GM12878 (cell line): ENCODE measurements around the gene OR52M1. TPM values are rescaled to one million over a fixed set of nuclear protein-coding genes. Genes with fewer than 3 reads are reported as not detected.

Source experiments
- ATAC-seq: fragments of 200-7000 bp; cut with Tn5 transposase; 3 replicates; pipeline ENCODE4 v1.9.1; 2020; ENCODE audit warnings: mild to moderate bottlenecking, moderate library complexity
- BruUV-seq: library from RNA; stranded (reverse); fragments of 400-500 nt; replicated peaks from 2 replicates; lab custom pipeline; 2021; lab: Mats Ljungman, UMichigan
- CTCF ChIA-PET: fragments of 300-600 bp; sonication (Branson Sonifier 250); formaldehyde crosslinking; extraction: SDS; loops from one replicate; lab custom pipeline; 2021; ENCODE audit warnings: inconsistent platforms; lab: Yijun Ruan, JAX
- POLR2A ChIA-PET: fragments of 350-600 bp; formaldehyde crosslinking; extraction: SDS; loops from one replicate; lab custom pipeline; 2021; ENCODE audit warnings: inconsistent platforms; lab: Charles Lee
- RAD21 ChIA-PET: fragments of 300-600 bp; sonication (Branson Sonifier 250); formaldehyde crosslinking; loops from one replicate; lab custom pipeline; 2023; ENCODE audit warnings: antibody characterized with exemption; ENCODE audit not compliant: unreplicated experiment; lab: Charles Lee
- SMC1A ChIA-PET: fragments of 300-600 bp; sonication (Branson Sonifier 250); formaldehyde crosslinking; loops from one replicate; lab custom pipeline; 2023; ENCODE audit not compliant: unreplicated experiment, uncharacterized antibody; lab: Charles Lee
- DNase-seq: peaks from one replicate; pipeline ENCODE4 v3.0.0-alpha.2; 2011; ENCODE audit warnings: low read depth, low spot score
- FAIRE-seq: peaks from 3 replicates; lab custom pipeline; 2011; peaks lifted over from hg19 to GRCh38; lab: Jason Lieb, UNC
- H2AFZ ChIP-seq: 2 replicates; pipeline ENCODE4 v1.6.0; 2011; ENCODE audit warnings: low read depth, low read length, control low read depth; ENCODE audit not compliant: control insufficient read depth
- H3K27ac ChIP-seq: 2 replicates; pipeline ENCODE4 v1.5.1; 2011; ENCODE audit warnings: control low read depth; ENCODE audit not compliant: control insufficient read depth, insufficient read depth
- H3K27me3 ChIP-seq, 2 experiments: replicated peaks in 1 of 2; 2 replicates each; pipeline versions ENCODE4 v1.6.0 to v1.6.1; 2011; ENCODE audit warnings: low read length in 1 of 2; ENCODE audit not compliant: control insufficient read depth in 2 of 2, insufficient read depth in 2 of 2
- H3K36me3 ChIP-seq, 2 experiments: 2 replicates each; pipeline ENCODE4 v1.5.1; 2011; ENCODE audit warnings: low read length in 1 of 2; ENCODE audit not compliant: control insufficient read depth in 2 of 2, insufficient read depth in 2 of 2
- H3K4me1 ChIP-seq: 2 replicates; pipeline ENCODE4 v1.6.1; 2011; ENCODE audit warnings: mild to moderate bottlenecking, low read length, moderate library complexity, mixed read lengths; ENCODE audit not compliant: control insufficient read depth, insufficient read depth
- H3K4me2 ChIP-seq: 2 replicates; pipeline ENCODE4 v1.6.0; 2011; ENCODE audit warnings: control low read depth; ENCODE audit not compliant: control insufficient read depth, insufficient read depth
- H3K4me3 ChIP-seq: fragments of 200-600 bp; sonication (generic); 2 replicates; pipeline ENCODE4 v1.5.1; 2016
- H3K79me2 ChIP-seq: 2 replicates; pipeline ENCODE4 v1.6.0; 2011; ENCODE audit warnings: low read length; ENCODE audit not compliant: control insufficient read depth, insufficient read depth
- H3K9ac ChIP-seq: 2 replicates; pipeline ENCODE4 v1.8.0; 2011; ENCODE audit warnings: low read length, control low read depth, mixed read lengths; ENCODE audit not compliant: control insufficient read depth, insufficient read depth
- H3K9me3 ChIP-seq: replicated peaks from 3 replicates; pipeline ENCODE4 v1.5.1; 2011; ENCODE audit warnings: mild to moderate bottlenecking, low read length; ENCODE audit not compliant: control insufficient read depth, insufficient read depth
- H4K20me1 ChIP-seq: 2 replicates; pipeline ENCODE4 v1.6.0; 2011; ENCODE audit not compliant: control insufficient read depth, insufficient read depth
- CBFB ChIP-seq: IDR thresholded peaks from 2 replicates; pipeline ENCODE4 v1.6.1; 2016; ENCODE audit warnings: antibody characterized with exemption, low read depth
- CBX5 ChIP-seq: sonication (generic); IDR thresholded peaks from 2 replicates; pipeline ENCODE4 v1.6.1; 2016; ENCODE audit warnings: low read depth, moderate library complexity, mild to moderate bottlenecking, inconsistent platforms
- DPF2 ChIP-seq: fragments of 450-650 bp; IDR thresholded peaks from 2 replicates; pipeline ENCODE4 v1.6.1; 2017; ENCODE audit warnings: mild to moderate bottlenecking
- ELK1 ChIP-seq: IDR thresholded peaks from 2 replicates; pipeline ENCODE4 v1.6.1; 2012; ENCODE audit warnings: low read depth, low read length, improper control_type of control experiment
- FOXM1 ChIP-seq: IDR thresholded peaks from 2 replicates; pipeline ENCODE4 v1.6.1; 2012; ENCODE audit warnings: low read depth, mild to moderate bottlenecking, inconsistent platforms, low read length, moderate library complexity
- NFYB ChIP-seq: IDR thresholded peaks from 2 replicates; pipeline ENCODE4 v1.6.1; 2011; ENCODE audit warnings: low read depth, mild to moderate bottlenecking, low read length, improper control_type of control experiment, moderate library complexity; ENCODE audit not compliant: insufficient read depth
- RAD21 ChIP-seq: IDR thresholded peaks from 2 replicates; pipeline ENCODE4 v1.6.1; 2011; ENCODE audit warnings: mild to moderate bottlenecking, low read depth, low read length, moderate library complexity; ENCODE audit not compliant: insufficient read depth
- RAD51 ChIP-seq: fragments of 450-650 bp; IDR thresholded peaks from 2 replicates; pipeline ENCODE4 v1.6.1; 2016; ENCODE audit warnings: moderate library complexity, mild to moderate bottlenecking, inconsistent platforms
- TCF12 ChIP-seq: IDR thresholded peaks from 2 replicates; pipeline ENCODE4 v1.6.1; 2011; ENCODE audit warnings: low read depth, mild to moderate bottlenecking, low read length
- ZNF217 ChIP-seq: fragments of 450-650 bp; IDR thresholded peaks from 2 replicates; pipeline ENCODE4 v1.6.1; 2017; ENCODE audit warnings: antibody characterized with exemption, mild to moderate bottlenecking
- ZNF592 ChIP-seq: fragments of 450-650 bp; IDR thresholded peaks from 2 replicates; pipeline ENCODE4 v1.6.1; 2017; ENCODE audit warnings: mild to moderate bottlenecking, moderate library complexity
- WGBS: methylation state at CpG from one replicate; pipeline ENCODE4 v1.1.6; 2016; ENCODE audit warnings: low lambda C conversion rate; ENCODE audit not compliant: insufficient replicate concordance, insufficient coverage; ENCODE audit errors: missing lambda C conversion rate; 5-methylcytosine and 5-hydroxymethylcytosine counted together
- in situ Hi-C: fragments of 300-500 bp; cut with MboI; formaldehyde crosslinking; loops from 9 replicates; pipeline ENCODE4 v1.14.3; 2018; ENCODE audit warnings: mixed read lengths
- intact Hi-C: fragments of 100-400 bp; cut with micrococcal nuclease; formaldehyde crosslinking; loops from one replicate; pipeline ENCODE4 v1.14.2; 2022; ENCODE audit not compliant: unreplicated experiment
- polyA plus RNA-seq, 11 experiments: library from polyadenylated mRNA; depleted of rRNA in 4 of 11; unstranded in 6 of 11; stranded (reverse) in 5 of 11; fragments of >200 nt; fragmentation: Nextera tagmentation in 4 of 11; fragmentation: Illumina TruSeq in 1 of 11; extraction: Ambion mirVana in 4 of 11; extraction: Trizol in 1 of 11; gene quantifications; 1 replicate in 1 of 11; 2 replicates in 10 of 11; pipeline versions ENCODE4 v1.2.1 to v1.2.3, GENCODE V29; 2011 to 2016; ENCODE audit warnings: inconsistent platforms in 2 of 11, missing spikeins in 2 of 11, low read depth in 1 of 11
- total RNA-seq, 4 experiments: library from RNA; depleted of rRNA in 3 of 4; stranded (reverse); fragments of >200 nt in 3 of 4; fragmentation: Illumina TruSeq in 1 of 4; extraction: Trizol in 1 of 4; gene quantifications; 2 replicates each; pipeline versions ENCODE4 v1.2.1 to v1.2.3, GENCODE V29; 2013 to 2021

The OR52M1 gene
- total and polyA plus RNA-seq, 10 of the 15 experiments (the other 5 are each of a cell fraction or from before 2014, with no cell fraction given) = not detected

GRCh38 chr11:4546878-4547277, 1.9 kb downstream of the OR52M1 start:
- FAIRE-seq = no peak
- BruUV-seq = no TSS peak
- no peak for ATAC-seq
- Histone ChIP-seq H3K9me3 (no peaks in the 10 kb centered on the region), H3K9ac (no peak overlapping the region), H3K4me3 (no peak overlapping the region), H3K4me2 (no peak overlapping the region), H3K4me1 (no peaks in the 10 kb centered on the region), H3K36me3 (no peaks in the 10 kb centered on the region), H4K20me1 (no peaks in the 10 kb centered on the region), H2AFZ (no peak overlapping the region), H3K79me2 (no peaks in the 10 kb centered on the region), H3K27me3 (no peaks in the 10 kb centered on the region; a peak in 2 of 4 replicates), H3K27ac (no peak overlapping the region)
- TF ChIP-seq RAD51 = no peak
- TF ChIP-seq ZNF217 = no peak
- TF ChIP-seq CBFB = no peak
- no peak for TF ChIP-seq DPF2
- TF ChIP-seq CBX5 = no peak
- TF ChIP-seq TCF12 = no peak
- TF ChIP-seq RAD21 = no peak
- no peak for TF ChIP-seq ELK1
- no peak for TF ChIP-seq ZNF592
- no peak for TF ChIP-seq NFYB
- TF ChIP-seq FOXM1 = no peak
- DNase-seq = no peak
- CTCF ChIA-PET = interaction anchor here (0.6 to 1.0 kb wide), 2 partner anchors 360 to 366 kb away, joined by 3 to 4 read pairs; no protein-coding TSS in a partner anchor
- POLR2A ChIA-PET = no interaction called here
- in situ Hi-C loops (no loop called here), intact Hi-C loops (no loop called here)
- RAD21 ChIA-PET = no interaction called here
- SMC1A ChIA-PET = interaction anchor here (1.1 kb wide), 1 partner anchor 45 kb away, joined by 4 read pairs; no protein-coding TSS in a partner anchor
- WGBS = 86% methylated on average over 1 of the region's 1 CpG
